Astrocyte (in vitro differentiated cells and primary cell): ENCODE results near the gene PLIN4. TPM values are rescaled to one million over a fixed set of nuclear protein-coding genes. Genes with fewer than 3 reads are reported as not detected.

Experiments used
- DNase-seq: peaks from one replicate; pipeline ENCODE4 v3.0.0-alpha.2; 2010; ENCODE audit warnings: low read depth
- FAIRE-seq: peaks from 2 replicates; lab custom pipeline; 2011; peaks lifted over from hg19 to GRCh38; lab: Jason Lieb, UNC
- H2AFZ ChIP-seq: 2 replicates; pipeline ENCODE4 v1.6.0; 2012; ENCODE audit warnings: low read depth, low read length, inconsistent platforms
- H3K27ac ChIP-seq: 2 replicates; pipeline ENCODE4 v1.5.1; 2011; ENCODE audit warnings: low read depth, low read length, inconsistent platforms
- H3K27me3 ChIP-seq: 2 replicates; pipeline ENCODE4 v1.6.0; 2011; ENCODE audit warnings: low read length, inconsistent platforms; ENCODE audit not compliant: insufficient read depth
- H3K36me3 ChIP-seq: 2 replicates; pipeline ENCODE4 v1.5.1; 2011; ENCODE audit warnings: low read length, inconsistent platforms; ENCODE audit not compliant: insufficient read depth
- H3K4me1 ChIP-seq: 2 replicates; pipeline ENCODE4 v1.5.1; 2011; ENCODE audit warnings: low read length, inconsistent platforms; ENCODE audit not compliant: insufficient read depth
- H3K4me2 ChIP-seq: 2 replicates; pipeline ENCODE4 v1.6.0; 2012; ENCODE audit warnings: low read length, inconsistent platforms
- H3K4me3 ChIP-seq: 2 replicates; pipeline ENCODE4 v1.5.1; 2011; ENCODE audit warnings: low read depth, mild to moderate bottlenecking, low read length, inconsistent platforms; ENCODE audit not compliant: insufficient read depth
- H3K79me2 ChIP-seq: 2 replicates; pipeline ENCODE4 v1.6.0; 2012; ENCODE audit warnings: mild to moderate bottlenecking, low read length, inconsistent platforms; ENCODE audit not compliant: insufficient read depth
- H3K9ac ChIP-seq: 2 replicates; pipeline ENCODE4 v1.6.0; 2012; ENCODE audit warnings: mild to moderate bottlenecking, low read length, inconsistent platforms
- H3K9me3 ChIP-seq: 2 replicates; pipeline ENCODE4 v1.5.1; 2012; ENCODE audit warnings: low read depth, mild to moderate bottlenecking, low read length, inconsistent platforms; ENCODE audit not compliant: insufficient read depth
- H4K20me1 ChIP-seq: 2 replicates; pipeline ENCODE4 v1.6.0; 2012; ENCODE audit warnings: low read length, inconsistent platforms; ENCODE audit not compliant: insufficient read depth
- H3K27ac Mint-ChIP-seq: one replicate; pipeline ENCODE4 v1.8.0; 2021; ENCODE audit warnings: mild to moderate bottlenecking, mixed read lengths; ENCODE audit not compliant: unreplicated experiment
- H3K27me3 Mint-ChIP-seq: one replicate; pipeline ENCODE4 v1.8.0; 2021; ENCODE audit warnings: low read depth, mixed read lengths; ENCODE audit not compliant: unreplicated experiment
- H3K36me3 Mint-ChIP-seq: one replicate; pipeline ENCODE4 v1.8.0; 2021; ENCODE audit warnings: low read depth, mixed read lengths; ENCODE audit not compliant: unreplicated experiment
- H3K4me1 Mint-ChIP-seq: one replicate; pipeline ENCODE4 v1.8.0; 2021; ENCODE audit warnings: low read depth, mixed read lengths; ENCODE audit not compliant: unreplicated experiment
- H3K4me3 Mint-ChIP-seq: one replicate; pipeline ENCODE4 v1.8.0; 2021; ENCODE audit warnings: mild to moderate bottlenecking, moderate library complexity, mixed read lengths; ENCODE audit not compliant: unreplicated experiment
- H3K9me3 Mint-ChIP-seq: one replicate; pipeline ENCODE4 v1.8.0; 2021; ENCODE audit warnings: mild to moderate bottlenecking, mixed read lengths; ENCODE audit not compliant: unreplicated experiment
- CTCF ChIP-seq: IDR thresholded peaks from 2 replicates; pipeline ENCODE4 v1.5.1; 2011; ENCODE audit warnings: low read depth, mild to moderate bottlenecking, inconsistent platforms, low read length, moderate library complexity; ENCODE audit not compliant: insufficient read depth
- EZH2 ChIP-seq: IDR thresholded peaks from 2 replicates; pipeline ENCODE4 v1.6.1; 2012; ENCODE audit warnings: mild to moderate bottlenecking, low read length, inconsistent platforms; ENCODE audit not compliant: insufficient read depth
- total RNA-seq: library from RNA; stranded (reverse); gene quantifications from 2 replicates; pipeline ENCODE4 v1.2.1, GENCODE V29; 2021

Gene PLIN4
- total RNA-seq, 1 donor from 2014 or later: 0.05 TPM

- Histone ChIP-seq H3K9ac (no peak overlapping the region), H4K20me1 (no peaks in the 10 kb centered on the region), H3K79me2 (no peaks in the 10 kb centered on the region), H3K36me3 (peaks cover 2% of the 10 kb centered on the region), H3K27ac (no peak overlapping the region), H3K4me2 (no peak overlapping the region), H3K27me3 (no peaks in the 10 kb centered on the region), H3K4me1 (peaks cover 20% of the 10 kb centered on the region), H3K9me3 (no peaks in the 10 kb centered on the region), H2AFZ (no peak overlapping the region), H3K4me3 (no peak overlapping the region)
- FAIRE-seq: no peak
- DNase-seq: no peak
- Mint-ChIP-seq H3K27ac (no peak overlapping the region), H3K4me1 (peaks cover 6% of the 10 kb centered on the region), H3K4me3 (no peak overlapping the region), H3K9me3 (no peaks in the 10 kb centered on the region), H3K27me3 (no peaks in the 10 kb centered on the region), H3K36me3 (peaks cover 13% of the 10 kb centered on the region)
- TF ChIP-seq CTCF: no peak
- TF ChIP-seq EZH2: no peak
Observed at GRCh38 chr19:4502282-4503131, 15.8 kb downstream of the PLIN4 start.

- peaks cover 2% of the 10 kb centered on the region for H3K36me3 ChIP-seq
Observed at GRCh38 chr19:4501691-4502090, 16.6 kb downstream of the PLIN4 start.

More at GRCh38 chr19:4501691-4502090, 16.6 kb downstream of the PLIN4 start:
- Histone ChIP-seq H3K27ac (no peak overlapping the region), H3K9ac (no peak overlapping the region), H3K4me2 (no peak overlapping the region), H4K20me1 (no peaks in the 10 kb centered on the region), H3K9me3 (no peaks in the 10 kb centered on the region), H3K4me1 (peaks cover 14% of the 10 kb centered on the region), H3K4me3 (no peak overlapping the region), H3K79me2 (no peaks in the 10 kb centered on the region), H2AFZ (no peak overlapping the region), H3K27me3 (no peaks in the 10 kb centered on the region)
- FAIRE-seq: no peak
- H3K4me1 Mint-ChIP-seq: peaks cover 6% of the 10 kb centered on the region
- no peak for DNase-seq
- no peak overlapping the region for H3K4me3 Mint-ChIP-seq
- H3K9me3 Mint-ChIP-seq: no peaks in the 10 kb centered on the region
- H3K27me3 Mint-ChIP-seq: no peaks in the 10 kb centered on the region
- no peak for TF ChIP-seq CTCF
- TF ChIP-seq EZH2: no peak
- peaks cover 13% of the 10 kb centered on the region for H3K36me3 Mint-ChIP-seq
- H3K27ac Mint-ChIP-seq: no peak overlapping the region
